GM23248 (cell line): ENCODE data around the gene CEBPA.

Experiments used
- EZH2 ChIP-seq: fragments of 200-600 bp; sonication (generic); IDR thresholded peaks from 2 replicates; pipeline ENCODE4 v1.6.1; 2018; ENCODE audit warnings: antibody characterized with exemption, mild to moderate bottlenecking; ENCODE audit not compliant: insufficient read depth, poor library complexity, severe bottlenecking
- EZH2phosphoT487 ChIP-seq: fragments of 200-600 bp; sonication (generic); IDR thresholded peaks from 2 replicates; pipeline ENCODE4 v1.6.1; 2018; ENCODE audit warnings: antibody characterized with exemption, moderate library complexity, mild to moderate bottlenecking, low read depth; ENCODE audit not compliant: insufficient read depth

- no peak for TF ChIP-seq EZH2
- no peak for TF ChIP-seq EZH2phosphoT487
These were observed 34.0 kb downstream of the CEBPA start for GRCh38 chr19:33268162-33268991.
